Activated naive CD4-positive, alpha-beta T cell (primary cell): ENCODE data around the gene MMP10.
"Not testable (repeated sequence)": the region's sequence is repeated elsewhere in the genome, so short reads cannot be mapped to it uniquely, and the experiment has no call there.

Source experiments
- DNase-seq, 4 experiments: peaks; one replicate each; lab custom pipeline; 2025; lab: John Stamatoyannopoulos, UW

The MMP10 gene

GRCh38 chr11:102783016-102783415 lies 2.6 kb upstream of the MMP10 start:
- DNase-seq = no peak

GRCh38 chr11:102781676-102782075 lies 1.2 kb upstream of the MMP10 start:
- no peak for DNase-seq

GRCh38 chr11:102776454-102776853 lies 4.0 kb downstream of the MMP10 start:
- no peak for DNase-seq

GRCh38 chr11:102773386-102773785 lies 7.0 kb downstream of the MMP10 start:
- no peak for DNase-seq

- no peak for DNase-seq
Observed at GRCh38 chr11:102771351-102771750, 9.1 kb downstream of the MMP10 start.

GRCh38 chr11:102770191-102770590 lies 10.2 kb downstream of the MMP10 start:
- DNase-seq = no peak

- DNase-seq = no peak
Observed at GRCh38 chr11:102767800-102768199, 12.6 kb downstream of the MMP10 start.

- no peak for DNase-seq
Observed at GRCh38 chr11:102763440-102763839, 17.0 kb downstream of the MMP10 start.

- no peak for DNase-seq
Observed at GRCh38 chr11:102762361-102762767, 18.1 kb downstream of the MMP10 start.

- DNase-seq = no peak
Observed at GRCh38 chr11:102761646-102762238, 18.7 kb downstream of the MMP10 start.

- no peak for DNase-seq
Observed at GRCh38 chr11:102760344-102761035, 19.9 kb downstream of the MMP10 start.

GRCh38 chr11:102757823-102758549 lies 22.4 kb downstream of the MMP10 start:
- DNase-seq = no peak

- DNase-seq = no peak
Observed at GRCh38 chr11:102753267-102753666, 27.2 kb downstream of the MMP10 start.

- DNase-seq = no peak
Observed at GRCh38 chr11:102751673-102752072, 28.8 kb downstream of the MMP10 start.

GRCh38 chr11:102749101-102749722 lies 31.2 kb downstream of the MMP10 start:
- DNase-seq = no peak

- not testable (repeated sequence) for DNase-seq
Observed at GRCh38 chr11:102746746-102747578, 33.5 kb downstream of the MMP10 start.

- DNase-seq = no peak
Observed at GRCh38 chr11:102734650-102735049, 45.8 kb downstream of the MMP10 start.

GRCh38 chr11:102733232-102733875 lies 47.1 kb downstream of the MMP10 start:
- no peak for DNase-seq

- DNase-seq = not testable (repeated sequence)
Observed at GRCh38 chr11:102730944-102731343, 49.5 kb downstream of the MMP10 start.

GRCh38 chr11:102729849-102730815 lies 50.3 kb downstream of the MMP10 start:
- DNase-seq = no peak
